ENCODE data around the gene IL1RAPL1.

Gene IL1RAPL1

DNA sequence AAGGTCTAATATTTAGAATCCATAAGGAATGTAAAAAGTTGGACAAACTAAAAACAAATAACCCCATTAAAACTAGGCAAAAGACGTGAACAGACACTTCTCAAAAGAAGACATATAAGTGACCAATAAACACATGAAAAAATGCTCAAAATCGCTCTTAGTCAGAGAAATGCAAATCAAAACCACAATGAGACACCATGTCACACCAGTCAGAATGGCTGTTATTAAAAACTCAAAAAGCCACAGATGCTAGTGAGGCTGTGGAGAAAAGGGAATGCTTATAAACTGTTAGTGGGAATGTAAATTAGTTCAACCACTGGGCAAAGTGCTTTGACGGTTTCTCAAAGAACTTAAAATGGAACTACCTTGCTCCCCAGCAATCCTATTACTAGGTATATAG is 953.8 kb downstream of the IL1RAPL1 start:
- H3K27me3 ChIP-seq (ENCODE audit: control insufficient read depth, insufficient read depth, low read length) = no peaks in the 10 kb centered on the region; the same call in 1 of the 2 replicates
- no peak overlapping the region for H3K4me3 ChIP-seq (ENCODE audit: low read depth, low read length)
- H3K9me3 ChIP-seq (ENCODE audit: control insufficient read depth, insufficient read depth, low read depth, low read length) = no peaks in the 10 kb centered on the region
- no peak overlapping the region for H3K9ac ChIP-seq (ENCODE audit: low read length)
- H3K27ac ChIP-seq (ENCODE audit: low read depth, low read length) = no peak overlapping the region
- H3K36me3 ChIP-seq (ENCODE audit: control insufficient read depth, insufficient read depth, low read length) = no peaks in the 10 kb centered on the region
- H3K4me1 ChIP-seq (ENCODE audit: control insufficient read depth, insufficient read depth, low read length) = peaks cover 3% of the 10 kb centered on the region; the same call in 1 of the 2 replicates

DNA sequence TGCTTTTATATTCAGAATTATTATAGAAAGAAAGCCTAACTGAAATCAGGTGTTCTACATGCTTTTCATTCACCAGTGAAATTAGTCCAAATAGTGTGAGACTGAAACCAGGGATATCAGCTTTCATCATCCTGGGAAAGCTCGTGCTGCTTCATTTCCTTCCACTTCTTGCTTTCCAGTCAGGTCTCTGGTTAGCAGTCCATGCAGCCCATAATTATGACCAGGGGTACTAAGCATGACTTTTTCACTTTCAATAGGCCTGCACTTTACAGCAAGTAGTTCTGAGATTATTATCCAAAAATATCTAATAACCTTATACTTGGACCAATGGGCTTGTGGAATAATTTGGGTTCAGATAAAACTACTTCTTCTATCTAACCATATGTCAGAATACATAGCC is 954.9 kb downstream of the IL1RAPL1 start:
- H3K36me3 ChIP-seq (ENCODE audit: control insufficient read depth, insufficient read depth, low read length) = no peaks in the 10 kb centered on the region
- H3K9me3 ChIP-seq (ENCODE audit: control insufficient read depth, insufficient read depth, low read depth, low read length) = no peaks in the 10 kb centered on the region
- no peaks in the 10 kb centered on the region; the same call in 1 of the 2 replicates for H3K27me3 ChIP-seq (ENCODE audit: control insufficient read depth, insufficient read depth, low read length)
- no peak overlapping the region for H3K9ac ChIP-seq (ENCODE audit: low read length)
- H3K4me3 ChIP-seq (ENCODE audit: low read depth, low read length) = no peak overlapping the region
- H3K27ac ChIP-seq (ENCODE audit: low read depth, low read length) = no peak overlapping the region
- H3K4me1 ChIP-seq (ENCODE audit: control insufficient read depth, insufficient read depth, low read length) = peaks cover 3% of the 10 kb centered on the region; the same call in 1 of the 2 replicates

DNA sequence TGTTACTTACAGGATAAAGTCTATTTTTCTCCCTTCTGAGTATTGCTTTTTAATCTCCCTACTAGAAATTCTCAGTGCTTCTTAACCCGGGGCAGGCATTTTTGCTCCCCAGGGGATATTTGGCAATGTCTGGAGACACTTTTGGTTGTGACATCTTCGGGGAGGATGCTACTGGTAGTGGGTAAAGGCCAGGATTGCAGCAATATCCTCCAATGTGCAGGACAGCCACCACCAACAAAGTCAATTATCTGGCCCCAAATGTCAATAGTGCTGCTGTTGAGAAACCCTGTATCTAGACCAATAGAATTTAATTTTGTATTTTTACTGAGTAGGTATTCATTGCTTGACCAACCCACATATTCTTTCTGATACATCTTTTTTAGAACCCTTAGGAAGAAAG is 958.6 kb downstream of the IL1RAPL1 start:
- Histone ChIP-seq H3K9me3 (ENCODE audit: control insufficient read depth, insufficient read depth, low read depth, low read length) (no peaks in the 10 kb centered on the region), H3K27me3 (ENCODE audit: control insufficient read depth, insufficient read depth, low read length) (no peaks in the 10 kb centered on the region), H3K27ac (ENCODE audit: low read depth, low read length) (no peak overlapping the region), H3K36me3 (ENCODE audit: control insufficient read depth, insufficient read depth, low read length) (no peaks in the 10 kb centered on the region), H3K9ac (ENCODE audit: low read length) (no peak overlapping the region), H3K4me3 (ENCODE audit: low read depth, low read length) (no peak overlapping the region), H3K4me1 (ENCODE audit: control insufficient read depth, insufficient read depth, low read length) (peaks cover 7% of the 10 kb centered on the region)

DNA sequence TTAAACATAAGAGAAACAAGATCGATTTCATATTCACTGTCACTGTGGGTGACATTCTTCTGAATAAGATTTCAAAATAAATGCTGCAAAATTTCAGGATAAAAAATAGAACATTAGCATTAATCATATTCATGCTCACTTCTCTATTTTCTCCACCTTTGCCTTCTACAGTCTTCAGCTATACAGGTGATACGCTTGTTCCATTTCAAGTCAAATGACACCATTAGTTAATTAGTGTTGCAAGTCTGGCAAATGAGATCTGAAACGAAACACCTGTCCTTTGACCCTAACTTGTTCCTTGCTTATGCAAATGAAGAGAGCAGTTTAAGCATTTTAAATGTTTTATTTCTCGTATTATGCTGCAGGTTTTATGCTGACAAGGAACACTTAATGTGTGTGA is 960.6 kb downstream of the IL1RAPL1 start:
- Histone ChIP-seq H3K36me3 (ENCODE audit: control insufficient read depth, insufficient read depth, low read length) (no peaks in the 10 kb centered on the region), H3K27ac (ENCODE audit: low read depth, low read length) (no peak overlapping the region), H3K9ac (ENCODE audit: low read length) (no peak overlapping the region), H3K9me3 (ENCODE audit: control insufficient read depth, insufficient read depth, low read depth, low read length) (no peaks in the 10 kb centered on the region), H3K4me1 (ENCODE audit: control insufficient read depth, insufficient read depth, low read length) (peaks cover 4% of the 10 kb centered on the region; the same call in 1 of the 2 replicates), H3K27me3 (ENCODE audit: control insufficient read depth, insufficient read depth, low read length) (no peaks in the 10 kb centered on the region), H3K4me3 (ENCODE audit: low read depth, low read length) (no peak overlapping the region)

DNA sequence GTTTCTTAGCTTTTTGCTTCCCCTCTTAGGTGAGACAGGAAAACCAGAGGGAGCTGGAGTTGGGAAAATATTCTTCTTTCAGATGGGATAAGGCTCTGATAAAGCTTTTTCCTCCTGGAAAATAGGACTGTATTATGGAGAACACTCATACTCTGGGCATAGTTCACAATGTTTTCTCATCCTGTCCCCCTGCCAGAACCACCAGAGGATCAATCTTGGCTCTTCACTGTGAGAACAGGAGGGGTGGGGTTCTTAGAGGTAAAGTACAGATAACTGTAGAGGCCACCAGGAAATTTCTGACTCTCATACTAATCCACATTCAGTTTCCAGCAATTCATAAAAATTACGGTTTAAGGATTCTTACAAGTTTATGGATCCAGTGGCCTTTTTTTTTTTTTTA is 966.3 kb downstream of the IL1RAPL1 start:
- H3K9ac ChIP-seq (ENCODE audit: low read length) = no peak overlapping the region
- H3K9me3 ChIP-seq (ENCODE audit: control insufficient read depth, insufficient read depth, low read depth, low read length) = no peaks in the 10 kb centered on the region; the same call in 1 of the 2 replicates
- no peak overlapping the region for H3K27ac ChIP-seq (ENCODE audit: low read depth, low read length)
- H3K36me3 ChIP-seq (ENCODE audit: control insufficient read depth, insufficient read depth, low read length) = no peaks in the 10 kb centered on the region
- peaks cover 2% of the 10 kb centered on the region for H3K4me1 ChIP-seq (ENCODE audit: control insufficient read depth, insufficient read depth, low read length)
- no peaks in the 10 kb centered on the region for H3K27me3 ChIP-seq (ENCODE audit: control insufficient read depth, insufficient read depth, low read length)
- H3K4me3 ChIP-seq (ENCODE audit: low read depth, low read length) = no peak overlapping the region

DNA sequence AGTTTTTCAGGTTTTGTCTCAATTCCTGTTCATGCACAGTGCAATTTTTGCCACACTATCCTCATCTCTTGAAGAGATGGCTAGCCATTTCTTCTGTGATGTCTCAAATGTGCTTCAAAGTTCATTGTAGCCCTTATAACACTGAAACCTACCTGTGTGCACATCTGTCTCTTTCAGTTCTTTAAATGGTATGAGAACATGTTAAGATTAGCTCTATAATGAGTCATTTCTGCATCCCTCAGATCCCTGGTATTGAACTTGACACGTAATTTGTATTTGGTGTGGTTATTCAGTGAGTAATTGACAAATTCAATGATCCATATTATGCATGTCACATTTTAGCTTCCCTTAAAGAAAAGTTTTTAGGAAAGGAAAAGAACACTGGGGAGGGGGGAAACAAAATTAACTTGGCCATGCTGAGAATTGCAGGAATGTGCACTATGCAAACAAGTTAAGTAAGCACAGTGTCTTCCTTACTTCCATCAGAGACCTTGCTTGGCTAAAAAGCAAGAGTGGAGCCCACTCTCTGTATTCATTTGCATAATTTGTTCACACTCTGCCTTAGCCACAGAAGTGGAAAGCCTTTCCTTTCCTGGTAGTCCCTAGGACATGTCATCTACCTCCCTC is 968.3 kb downstream of the IL1RAPL1 start:
- Histone ChIP-seq H3K27me3 (ENCODE audit: control insufficient read depth, insufficient read depth, low read length) (no peaks in the 10 kb centered on the region), H3K9me3 (ENCODE audit: control insufficient read depth, insufficient read depth, low read depth, low read length) (peaks cover 18% of the 10 kb centered on the region), H3K4me3 (ENCODE audit: low read depth, low read length) (no peak overlapping the region), H3K27ac (ENCODE audit: low read depth, low read length) (no peak overlapping the region), H3K36me3 (ENCODE audit: control insufficient read depth, insufficient read depth, low read length) (no peaks in the 10 kb centered on the region), H3K9ac (ENCODE audit: low read length) (no peak overlapping the region), H3K4me1 (ENCODE audit: control insufficient read depth, insufficient read depth, low read length) (peaks cover 2% of the 10 kb centered on the region)

DNA sequence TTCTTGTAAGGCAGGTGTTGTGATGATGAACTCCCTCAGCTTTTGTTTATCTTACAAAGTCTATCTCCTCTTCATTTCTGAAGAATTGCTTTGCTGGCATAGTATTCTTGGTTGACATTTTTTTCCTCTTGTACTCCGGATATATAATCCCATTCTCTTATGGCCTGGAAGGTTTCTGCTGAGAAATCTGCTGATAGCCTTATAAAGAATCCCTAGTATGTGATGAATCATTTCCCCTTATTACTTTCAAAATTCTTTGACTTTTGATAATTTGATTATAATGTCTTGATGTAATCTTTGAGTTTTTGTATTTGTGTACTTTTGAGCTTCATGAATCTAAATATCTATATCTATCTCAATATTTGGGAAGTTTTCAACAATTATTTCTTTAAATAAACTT is 972.8 kb downstream of the IL1RAPL1 start:
- H3K9me3 ChIP-seq (ENCODE audit: control insufficient read depth, insufficient read depth, low read depth, low read length) = peaks cover 29% of the 10 kb centered on the region
- H3K27ac ChIP-seq (ENCODE audit: low read depth, low read length) = no peak overlapping the region
- H3K9ac ChIP-seq (ENCODE audit: low read length) = no peak overlapping the region
- no peaks in the 10 kb centered on the region for H3K36me3 ChIP-seq (ENCODE audit: control insufficient read depth, insufficient read depth, low read length)
- no peaks in the 10 kb centered on the region for H3K4me1 ChIP-seq (ENCODE audit: control insufficient read depth, insufficient read depth, low read length)
- H3K27me3 ChIP-seq (ENCODE audit: control insufficient read depth, insufficient read depth, low read length) = no peaks in the 10 kb centered on the region
- H3K4me3 ChIP-seq (ENCODE audit: low read depth, low read length) = no peak overlapping the region

DNA sequence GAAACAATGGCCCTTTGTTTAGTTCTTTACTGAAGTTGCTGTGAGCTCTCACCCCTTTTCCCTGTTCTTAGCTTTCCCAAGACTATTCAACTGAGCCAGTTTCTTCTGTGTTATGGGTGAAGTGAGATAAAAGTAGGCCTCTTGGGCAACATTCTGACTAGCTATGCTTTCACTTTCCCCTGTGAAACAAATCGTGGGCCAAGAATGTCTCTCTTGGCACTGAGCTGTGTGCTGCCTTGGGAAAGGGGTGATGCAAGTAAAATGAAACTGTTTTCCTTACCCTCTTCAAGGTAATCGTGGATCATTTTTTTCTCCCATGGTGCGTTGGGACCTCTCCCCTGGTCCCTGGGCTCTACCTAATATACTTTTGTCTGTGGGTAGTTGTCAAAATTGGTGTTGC is 974.2 kb downstream of the IL1RAPL1 start:
- peaks cover 29% of the 10 kb centered on the region for H3K9me3 ChIP-seq (ENCODE audit: control insufficient read depth, insufficient read depth, low read depth, low read length)
- no peak overlapping the region for H3K27ac ChIP-seq (ENCODE audit: low read depth, low read length)
- H3K27me3 ChIP-seq (ENCODE audit: control insufficient read depth, insufficient read depth, low read length) = no peaks in the 10 kb centered on the region
- H3K4me3 ChIP-seq (ENCODE audit: low read depth, low read length) = no peak overlapping the region
- H3K36me3 ChIP-seq (ENCODE audit: control insufficient read depth, insufficient read depth, low read length) = no peaks in the 10 kb centered on the region
- H3K4me1 ChIP-seq (ENCODE audit: control insufficient read depth, insufficient read depth, low read length) = no peaks in the 10 kb centered on the region
- H3K9ac ChIP-seq (ENCODE audit: low read length) = no peak overlapping the region

DNA sequence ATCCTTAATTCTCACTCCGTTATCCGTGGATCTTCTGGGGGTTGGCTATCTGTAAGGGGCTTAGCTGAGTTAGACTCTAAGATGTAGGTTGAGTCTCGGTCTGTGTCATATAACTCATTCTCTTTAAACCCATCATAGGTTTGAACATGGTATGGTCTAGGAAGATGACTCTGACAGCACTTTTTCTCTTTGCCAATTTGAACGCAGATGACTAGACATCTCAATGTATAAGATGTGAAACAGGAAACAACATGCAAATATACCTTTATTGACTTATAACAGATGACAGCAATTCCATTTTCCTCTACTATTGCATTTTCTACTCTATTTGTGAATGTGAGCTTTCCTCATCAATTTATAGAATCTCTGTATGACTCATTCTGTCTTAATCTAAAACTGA is 993.3 kb downstream of the IL1RAPL1 start:
- no peak overlapping the region for H3K4me3 ChIP-seq (ENCODE audit: low read depth, low read length)
- no peak overlapping the region for H3K9ac ChIP-seq (ENCODE audit: low read length)
- H3K36me3 ChIP-seq (ENCODE audit: control insufficient read depth, insufficient read depth, low read length) = no peaks in the 10 kb centered on the region
- H3K27me3 ChIP-seq (ENCODE audit: control insufficient read depth, insufficient read depth, low read length) = no peaks in the 10 kb centered on the region; the same call in 1 of the 2 replicates
- H3K27ac ChIP-seq (ENCODE audit: low read depth, low read length) = no peak overlapping the region
- no peaks in the 10 kb centered on the region for H3K9me3 ChIP-seq (ENCODE audit: control insufficient read depth, insufficient read depth, low read depth, low read length)
- no peaks in the 10 kb centered on the region for H3K4me1 ChIP-seq (ENCODE audit: control insufficient read depth, insufficient read depth, low read length)

DNA sequence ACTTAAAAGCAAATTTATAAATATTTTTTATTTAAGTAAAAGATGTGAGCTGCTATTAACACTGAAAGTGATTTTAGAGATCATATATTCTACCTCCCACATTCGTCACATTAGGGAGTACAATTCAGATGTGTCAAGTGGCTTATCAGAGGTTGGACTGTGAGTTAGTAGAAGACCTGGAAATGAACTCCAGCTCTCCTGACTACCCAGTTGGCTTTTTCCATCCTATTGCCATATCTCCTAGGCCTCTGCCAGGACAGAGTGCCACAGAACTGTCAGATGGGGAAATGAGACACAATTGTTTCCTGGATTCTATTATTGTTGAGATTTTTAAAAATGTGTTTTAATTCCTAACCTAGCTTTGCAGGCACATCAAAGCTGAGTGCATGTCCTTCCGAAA is 994.0 kb downstream of the IL1RAPL1 start:
- no peak overlapping the region for H3K27ac ChIP-seq (ENCODE audit: low read depth, low read length)
- no peaks in the 10 kb centered on the region for H3K36me3 ChIP-seq (ENCODE audit: control insufficient read depth, insufficient read depth, low read length)
- no peaks in the 10 kb centered on the region; the same call in 1 of the 2 replicates for H3K27me3 ChIP-seq (ENCODE audit: control insufficient read depth, insufficient read depth, low read length)
- no peak overlapping the region for H3K4me3 ChIP-seq (ENCODE audit: low read depth, low read length)
- H3K9ac ChIP-seq (ENCODE audit: low read length) = no peak overlapping the region
- no peaks in the 10 kb centered on the region for H3K9me3 ChIP-seq (ENCODE audit: control insufficient read depth, insufficient read depth, low read depth, low read length)
- H3K4me1 ChIP-seq (ENCODE audit: control insufficient read depth, insufficient read depth, low read length) = no peaks in the 10 kb centered on the region

DNA sequence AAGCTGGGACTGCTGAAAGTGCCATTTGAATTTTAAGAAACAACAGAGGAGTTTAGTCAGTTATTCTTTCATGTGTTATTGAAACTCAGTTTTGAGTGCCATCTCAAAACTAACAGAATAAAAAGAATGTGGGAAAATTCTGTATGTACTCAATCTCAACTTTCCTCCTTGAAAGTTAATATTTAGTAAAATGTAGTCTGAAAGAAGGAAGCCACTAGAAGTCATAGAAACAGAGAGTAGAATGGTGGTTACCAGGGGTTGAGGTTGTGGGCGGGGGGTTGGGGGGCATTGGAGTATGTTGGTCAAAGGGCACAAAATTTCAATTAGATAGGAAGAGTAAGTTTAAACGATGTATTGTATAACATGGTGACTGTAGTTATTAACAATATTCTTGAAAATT is 999.9 kb downstream of the IL1RAPL1 start:
- H3K4me3 ChIP-seq (ENCODE audit: low read depth, low read length) = no peak overlapping the region
- H3K9me3 ChIP-seq (ENCODE audit: control insufficient read depth, insufficient read depth, low read depth, low read length) = no peaks in the 10 kb centered on the region
- no peaks in the 10 kb centered on the region; the same call in 1 of the 2 replicates for H3K27me3 ChIP-seq (ENCODE audit: control insufficient read depth, insufficient read depth, low read length)
- H3K36me3 ChIP-seq (ENCODE audit: control insufficient read depth, insufficient read depth, low read length) = no peaks in the 10 kb centered on the region
- H3K9ac ChIP-seq (ENCODE audit: low read length) = no peak overlapping the region
- no peak overlapping the region for H3K27ac ChIP-seq (ENCODE audit: low read depth, low read length)
- no peaks in the 10 kb centered on the region for H3K4me1 ChIP-seq (ENCODE audit: control insufficient read depth, insufficient read depth, low read length)

Measured in HUES6 (cell line).